GM21529 (cell line): Measurements from ENCODE around the gene C16orf74.

Experiments
- ATAC-seq: cut with Tn5 transposase; IDR thresholded peaks from one replicate; pipeline ENCODE4 v1.9.1; 2021; ENCODE audit not compliant: unreplicated experiment

C16orf74 gene

DNA sequence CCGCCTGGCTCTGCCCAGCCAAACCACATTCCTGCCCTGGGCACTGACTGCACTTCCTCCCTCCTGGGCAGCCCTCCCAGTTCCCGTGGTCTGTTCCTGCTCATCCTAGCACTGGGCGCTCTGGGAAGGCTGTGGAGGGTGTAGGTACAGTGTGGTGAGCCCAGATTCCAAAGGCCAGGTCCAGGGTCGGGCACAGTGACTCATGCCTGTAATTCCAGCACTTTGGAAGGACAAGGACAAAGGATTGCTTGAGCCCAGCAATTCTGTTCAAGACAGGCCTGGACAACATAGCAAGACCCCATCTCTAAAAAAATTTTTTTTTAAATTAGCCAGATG, 30.6 kb downstream of the C16orf74 start:
- no peak for ATAC-seq

GRCh38 chr16:85719605-85720301, 31.1 kb downstream of the C16orf74 start:
- no peak for ATAC-seq

DNA sequence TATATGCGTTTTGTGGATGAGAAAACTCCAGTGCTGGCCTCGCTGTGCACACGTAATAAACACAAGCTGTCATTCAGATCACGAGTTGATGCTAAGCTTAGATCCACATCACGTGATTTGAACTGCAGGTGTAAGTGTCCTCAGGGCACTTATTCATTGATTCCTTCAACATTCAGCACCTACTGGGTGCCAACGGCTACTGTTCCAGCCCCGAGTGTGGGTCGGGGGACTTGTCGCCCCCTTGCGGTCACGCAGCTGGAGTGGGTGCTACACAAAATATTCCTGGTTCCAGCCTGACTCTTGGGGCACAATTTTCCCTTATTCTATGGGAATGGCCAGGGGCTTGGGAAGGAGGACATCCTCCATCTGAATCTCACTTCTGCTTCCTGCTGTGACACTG, 32.2 kb downstream of the C16orf74 start:
- ATAC-seq = no peak

DNA sequence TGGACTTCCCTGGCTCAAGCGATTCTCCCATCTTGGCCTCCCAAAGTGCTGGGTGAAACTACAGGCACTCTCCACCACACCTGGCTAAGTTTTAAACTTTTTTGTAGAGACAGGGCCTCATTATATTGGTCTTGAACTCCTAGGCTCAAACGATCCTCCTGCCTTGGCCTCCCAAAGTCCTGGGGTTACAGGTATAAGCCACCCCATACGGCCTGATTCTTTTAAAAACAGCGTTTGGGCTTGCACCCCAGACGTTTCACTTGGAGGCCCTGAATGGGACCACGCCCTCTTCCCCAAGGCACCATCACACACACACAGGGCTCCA, 32.8 kb downstream of the C16orf74 start:
- no peak for ATAC-seq

DNA sequence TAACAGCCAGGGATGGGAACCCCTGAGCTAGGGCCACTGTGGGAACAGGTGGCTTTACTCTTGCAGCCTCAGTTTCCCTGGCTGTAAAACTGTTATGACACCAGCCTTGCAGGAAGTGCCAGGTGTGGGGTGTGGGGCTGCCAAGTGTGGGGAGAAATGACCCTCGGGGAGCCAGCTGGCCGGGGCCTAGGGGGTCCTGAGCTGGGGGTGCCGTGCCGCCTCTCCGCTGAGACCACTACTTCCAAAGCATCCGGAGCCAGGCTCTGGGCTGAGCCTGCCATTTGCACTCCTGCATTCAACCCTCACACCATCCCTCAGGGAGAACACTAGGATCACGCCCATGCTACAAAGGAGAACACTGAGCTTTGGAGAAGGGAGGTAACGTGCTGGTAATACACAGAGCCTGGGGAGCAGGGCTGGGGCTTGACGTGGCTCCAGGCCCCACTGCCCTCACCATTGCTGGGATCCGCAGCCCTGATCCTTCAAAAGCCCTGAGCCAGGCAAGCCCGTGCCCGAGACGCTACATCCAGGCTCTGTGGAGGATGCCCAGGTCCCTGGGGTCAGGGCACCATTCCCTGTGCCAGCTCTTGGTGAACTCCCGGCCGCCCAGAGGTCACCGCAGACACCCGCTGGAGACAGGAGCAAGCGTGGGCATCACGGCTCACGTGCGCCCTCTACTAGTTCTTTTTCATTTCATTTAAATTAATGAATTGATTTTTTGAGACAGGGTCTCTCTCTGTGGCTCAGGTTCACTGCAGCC, 33.3 kb downstream of the C16orf74 start:
- no peak for ATAC-seq

DNA sequence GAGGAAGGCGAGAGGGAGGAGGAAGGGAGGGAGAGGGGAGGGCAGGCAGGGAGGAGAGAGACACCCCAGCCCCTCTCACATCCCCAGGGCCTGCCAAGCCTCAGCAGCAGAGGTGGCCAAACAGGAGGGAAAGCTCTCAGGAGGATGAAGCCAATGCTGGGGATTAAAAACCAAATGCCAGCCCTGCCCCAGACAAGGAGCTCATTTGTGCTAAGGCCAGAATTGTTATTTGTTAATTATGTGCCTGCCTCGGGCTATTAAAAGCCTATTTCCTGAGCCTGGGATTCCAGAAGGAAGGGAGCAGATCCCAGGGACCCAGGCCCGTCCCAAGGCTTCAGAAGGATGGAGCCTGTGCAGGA, 34.2 kb downstream of the C16orf74 start:
- ATAC-seq = no peak

- ATAC-seq = no peak
Observed at GRCh38 chr16:85716022-85716679, 34.7 kb downstream of the C16orf74 start.

- ATAC-seq = no peak
Observed at GRCh38 chr16:85715169-85716021, 35.5 kb downstream of the C16orf74 start.

DNA sequence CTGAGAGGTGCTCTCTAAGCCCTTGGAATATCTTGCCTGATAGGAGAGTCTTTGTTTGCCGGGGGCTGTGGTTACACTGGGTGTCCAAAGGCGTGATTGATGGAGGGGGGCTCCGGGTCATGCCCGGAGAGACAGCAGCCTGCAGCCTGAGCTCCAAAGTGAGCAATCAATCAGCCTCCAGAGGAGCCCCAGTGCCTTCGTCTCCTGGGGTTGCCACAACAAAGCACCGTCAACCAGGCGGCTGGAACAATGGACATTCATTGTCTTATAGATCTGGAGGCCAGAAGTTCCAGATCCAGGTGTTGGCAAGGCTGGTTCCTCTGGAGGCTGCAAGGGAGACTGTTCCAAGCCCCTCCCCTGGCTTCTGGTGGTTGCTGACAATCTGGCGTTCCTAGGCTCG, 38.1 kb downstream of the C16orf74 start:
- no peak for ATAC-seq

GRCh38 chr16:85711982-85712587, 38.8 kb downstream of the C16orf74 start:
- no peak for ATAC-seq

DNA sequence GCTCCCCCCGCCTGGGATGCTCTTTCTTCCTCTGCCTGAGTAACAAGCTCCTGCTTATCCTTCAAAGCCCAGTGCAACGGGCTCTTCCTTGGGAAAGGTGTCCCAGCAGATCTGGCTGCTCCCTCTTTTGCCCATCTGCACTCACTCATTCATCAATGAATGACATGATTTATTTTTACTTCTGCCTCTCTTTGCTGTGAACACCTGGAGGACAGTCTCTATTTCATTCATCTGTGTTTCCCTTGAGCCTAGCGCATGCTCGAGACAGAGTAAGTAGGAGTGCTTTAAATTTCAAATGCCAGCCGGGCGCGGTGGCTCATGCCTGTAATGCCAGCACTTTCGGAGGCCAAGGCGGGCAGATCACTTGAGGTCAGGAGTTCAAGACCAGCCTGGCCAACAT, 40.2 kb downstream of the C16orf74 start:
- ATAC-seq = no peak

DNA sequence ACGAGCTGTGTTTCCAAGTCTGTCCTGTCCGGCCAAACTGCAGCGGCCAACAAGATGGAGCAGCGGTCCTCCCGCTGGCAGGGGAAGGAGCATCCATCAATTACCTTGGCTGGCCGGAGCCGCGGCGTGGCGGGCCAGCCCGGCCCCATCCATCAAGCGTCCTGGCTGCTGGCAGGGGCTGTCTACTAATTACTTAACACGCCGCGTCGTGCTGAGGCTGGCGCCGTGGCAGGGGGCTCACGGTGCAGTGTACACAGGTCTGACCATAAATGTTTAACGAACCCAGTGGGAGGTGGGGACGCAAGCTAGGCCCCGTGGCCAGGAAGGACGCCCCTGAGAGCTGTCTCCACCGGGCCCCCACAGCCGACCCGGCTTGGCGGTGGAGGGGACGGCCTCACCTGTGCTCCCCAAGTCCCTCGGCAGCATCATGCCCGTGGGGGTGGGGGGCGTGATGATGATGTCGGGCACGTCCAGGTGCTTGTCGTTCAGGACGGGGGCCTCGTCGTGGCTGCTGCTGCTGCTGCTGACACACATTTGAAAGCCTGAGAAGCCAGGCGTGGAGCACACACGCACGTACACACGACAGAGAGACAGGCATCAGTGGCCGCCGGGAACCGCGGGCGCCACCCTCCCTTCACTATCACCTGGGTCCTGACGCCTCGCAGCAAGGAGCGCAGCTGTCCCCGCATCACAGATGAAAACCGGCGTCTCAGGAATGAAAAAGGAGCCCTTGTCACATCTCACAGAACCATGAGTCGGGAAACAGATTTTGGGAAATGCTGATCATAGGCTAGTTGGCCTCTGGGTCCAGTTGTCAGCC, 40.9 kb downstream of the C16orf74 start:
- no peak for ATAC-seq

GRCh38 chr16:85708338-85708737, 42.6 kb downstream of the C16orf74 start:
- ATAC-seq = no peak

GRCh38 chr16:85707528-85708095, 43.3 kb downstream of the C16orf74 start:
- no peak for ATAC-seq

DNA sequence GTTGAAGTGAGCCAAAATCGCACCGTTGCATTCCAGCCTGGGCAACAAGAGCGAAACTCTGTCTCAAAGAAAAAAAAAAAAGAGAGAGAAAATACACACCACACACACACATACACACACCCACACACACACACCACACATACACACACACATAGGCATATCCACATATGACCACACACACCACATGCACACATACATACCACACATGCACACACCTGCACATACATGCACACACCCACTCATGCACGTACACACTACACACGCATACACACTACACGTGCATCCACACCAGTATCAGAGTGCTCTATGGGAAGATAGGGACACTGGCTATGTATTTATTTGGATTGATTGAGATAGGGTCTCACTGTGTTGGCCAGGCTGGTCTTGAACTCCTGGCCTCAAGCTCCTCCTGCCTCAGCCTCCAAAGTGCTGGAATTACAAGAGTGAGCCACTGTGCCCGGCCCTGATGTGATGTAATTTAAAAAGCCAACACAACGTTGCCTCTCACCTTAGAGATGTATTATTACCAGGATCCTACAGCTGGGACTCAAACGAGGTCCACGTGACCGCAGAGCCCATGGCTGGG, 44.4 kb downstream of the C16orf74 start:
- ATAC-seq = no peak

- no peak for ATAC-seq
Observed at GRCh38 chr16:85704900-85705846, 45.7 kb downstream of the C16orf74 start.

DNA sequence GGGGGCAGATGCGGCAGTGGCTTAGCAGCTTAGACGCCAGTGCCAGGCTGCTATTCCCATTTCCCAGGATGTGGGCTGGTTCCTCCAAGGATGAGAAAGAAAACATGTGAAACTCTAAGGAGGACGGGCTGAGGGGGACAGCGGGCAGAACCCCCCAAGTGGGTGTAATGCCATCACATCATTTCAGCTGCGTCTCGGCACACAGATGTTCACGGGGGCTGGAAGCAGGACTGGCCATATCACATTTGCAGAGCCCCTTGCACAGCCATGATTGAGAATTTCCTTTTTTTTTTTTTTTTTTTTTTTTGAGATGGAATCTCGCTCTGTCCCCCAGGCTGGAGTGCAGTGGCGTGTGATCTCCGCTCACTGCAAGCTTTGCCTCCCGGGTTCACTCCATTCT, 46.9 kb downstream of the C16orf74 start:
- no peak for ATAC-seq

- ATAC-seq = no peak
Observed at GRCh38 chr16:85699628-85700027, 51.3 kb downstream of the C16orf74 start.
